Activated CD4-positive, alpha-beta T cell treated with anti-CD3 and anti-CD28 coated beads, Interleukin-2, amount 50 U/mL, for 1 hour (primary cell): Measurements from ENCODE around the gene CCER1.

ENCODE experiments used
- DNase-seq: peaks from one replicate; pipeline ENCODE4 v3.0.0-alpha.2; 2020

The CCER1 gene

GRCh38 chr12:90964616-90965015 lies 9.6 kb upstream of the CCER1 start:
- DNase-seq = no peak

- no peak for DNase-seq
These were observed 9.0 kb upstream of the CCER1 start for GRCh38 chr12:90963946-90964345.

- no peak for DNase-seq
These were observed 6.2 kb upstream of the CCER1 start for GRCh38 chr12:90961154-90961553.

- DNase-seq = no peak
These were observed 4.7 kb upstream of the CCER1 start for GRCh38 chr12:90959538-90960139.

- no peak for DNase-seq
These were observed 4.1 kb upstream of the CCER1 start for GRCh38 chr12:90959032-90959431.

- DNase-seq = no peak
These were observed 3.4 kb upstream of the CCER1 start for GRCh38 chr12:90958347-90958746.

GRCh38 chr12:90954428-90954827 lies 548 bp downstream of the CCER1 start:
- DNase-seq = no peak

- DNase-seq = no peak
These were observed 987 bp downstream of the CCER1 start for GRCh38 chr12:90953956-90954421.

- no peak for DNase-seq
These were observed 3.4 kb downstream of the CCER1 start for GRCh38 chr12:90951432-90952105.

- DNase-seq = no peak
These were observed 7.1 kb downstream of the CCER1 start for GRCh38 chr12:90947869-90948268.

GRCh38 chr12:90945070-90945649 lies 9.8 kb downstream of the CCER1 start:
- DNase-seq = no peak

- no peak for DNase-seq
These were observed 11.7 kb downstream of the CCER1 start for GRCh38 chr12:90943255-90943654.

- DNase-seq = no peak
These were observed 14.0 kb downstream of the CCER1 start for GRCh38 chr12:90940872-90941499.

- DNase-seq = no peak
These were observed 15.6 kb downstream of the CCER1 start for GRCh38 chr12:90939382-90939781.

GRCh38 chr12:90938451-90938850 lies 16.5 kb downstream of the CCER1 start:
- no peak for DNase-seq

- DNase-seq = no peak
These were observed 17.3 kb downstream of the CCER1 start for GRCh38 chr12:90937651-90938050.

GRCh38 chr12:90936230-90937005 lies 18.6 kb downstream of the CCER1 start:
- DNase-seq = no peak

- DNase-seq = no peak
These were observed 29.4 kb downstream of the CCER1 start for GRCh38 chr12:90925562-90925961.

GRCh38 chr12:90924406-90924805 lies 30.6 kb downstream of the CCER1 start:
- no peak for DNase-seq

GRCh38 chr12:90922145-90922627 lies 32.8 kb downstream of the CCER1 start:
- no peak for DNase-seq

GRCh38 chr12:90921536-90921935 lies 33.4 kb downstream of the CCER1 start:
- no peak for DNase-seq

GRCh38 chr12:90920222-90920621 lies 34.8 kb downstream of the CCER1 start:
- DNase-seq = no peak

- no peak for DNase-seq
These were observed 37.5 kb downstream of the CCER1 start for GRCh38 chr12:90917431-90917830.
